Neuronal stem cell (in vitro differentiated cells): ENCODE data around the gene CD72.

Experiments
- DNase-seq: peaks from one replicate; pipeline ENCODE4 v3.0.0-alpha.2; 2013; ENCODE audit warnings: low spot score
- H2AFZ ChIP-seq: one replicate; pipeline ENCODE4 v1.6.1; 2013; ENCODE audit warnings: mild to moderate bottlenecking, low read length, inconsistent platforms
- H2AK5ac ChIP-seq: 2 replicates; pipeline ENCODE4 v1.6.1; 2013; ENCODE audit warnings: low read depth, mild to moderate bottlenecking, inconsistent platforms, low read length, moderate library complexity, mixed read lengths
- H2BK120ac ChIP-seq: 2 replicates; pipeline ENCODE4 v1.6.1; 2013; ENCODE audit warnings: low read depth, mild to moderate bottlenecking, inconsistent platforms, low read length, moderate library complexity, mixed read lengths
- H2BK12ac ChIP-seq: one replicate; pipeline ENCODE4 v1.6.1; 2013; ENCODE audit warnings: low read length, inconsistent platforms
- H2BK15ac ChIP-seq: 2 replicates; pipeline ENCODE4 v1.6.1; 2013; ENCODE audit warnings: mild to moderate bottlenecking, low read length, inconsistent platforms, mixed read lengths
- H2BK5ac ChIP-seq: one replicate; pipeline ENCODE4 v1.6.1; 2013; ENCODE audit warnings: inconsistent platforms, mild to moderate bottlenecking, low read length, moderate library complexity
- H3K14ac ChIP-seq: one replicate; pipeline ENCODE4 v1.6.1; 2013; ENCODE audit warnings: low read length, inconsistent platforms
- H3K18ac ChIP-seq: 2 replicates; pipeline ENCODE4 v1.6.1; 2013; ENCODE audit warnings: low read length, inconsistent platforms
- H3K23ac ChIP-seq: 2 replicates; pipeline ENCODE4 v1.6.1; 2013; ENCODE audit warnings: low read depth, mild to moderate bottlenecking, mixed read lengths, low read length, inconsistent platforms; ENCODE audit not compliant: poor library complexity
- H3K27ac ChIP-seq: replicated peaks from 3 replicates; pipeline ENCODE4 v1.5.1; 2013; ENCODE audit warnings: low read length, inconsistent platforms
- H3K27me3 ChIP-seq, 3 experiments: 2 replicates each; pipeline ENCODE4 v1.6.1; 2013; ENCODE audit warnings: low read length in 3 of 3, mild to moderate bottlenecking in 2 of 3, inconsistent platforms in 1 of 3, low read depth in 1 of 3, mixed read lengths in 1 of 3, moderate library complexity in 1 of 3; ENCODE audit not compliant: control insufficient read depth in 3 of 3, insufficient read depth in 3 of 3
- H3K36me3 ChIP-seq, 2 donors: replicated peaks in 1 of 2; 2 replicates each; pipeline ENCODE4 v1.6.1; 2013; ENCODE audit warnings: low read length in 2 of 2; ENCODE audit not compliant: control insufficient read depth in 2 of 2, insufficient read depth in 2 of 2
- H3K4ac ChIP-seq: 2 replicates; pipeline ENCODE4 v1.6.1; 2013; ENCODE audit warnings: inconsistent platforms, mild to moderate bottlenecking, low read length, moderate library complexity
- H3K4me1 ChIP-seq, 2 donors: 1 replicate in 1 of 2; 2 replicates in 1 of 2; pipeline ENCODE4 v1.6.1; 2013; ENCODE audit warnings: low read length in 2 of 2, low read depth in 1 of 2; ENCODE audit not compliant: control insufficient read depth in 2 of 2, insufficient read depth in 1 of 2
- H3K4me2 ChIP-seq: one replicate; pipeline ENCODE4 v1.6.1; 2013; ENCODE audit warnings: mild to moderate bottlenecking, low read length, inconsistent platforms; ENCODE audit not compliant: insufficient read depth, poor library complexity, severe bottlenecking
- H3K4me3 ChIP-seq, 2 donors: 2 replicates each; pipeline ENCODE4 v1.5.1; 2013; ENCODE audit warnings: low read length in 2 of 2, mild to moderate bottlenecking in 2 of 2, inconsistent platforms in 1 of 2, moderate library complexity in 1 of 2
- H3K79me1 ChIP-seq: one replicate; pipeline ENCODE4 v1.6.1; 2013; ENCODE audit warnings: low read depth, mild to moderate bottlenecking, inconsistent platforms, low read length, moderate library complexity
- H3K9ac ChIP-seq: one replicate; pipeline ENCODE4 v1.6.1; 2013; ENCODE audit warnings: mild to moderate bottlenecking, low read depth, low read length, inconsistent platforms; ENCODE audit not compliant: poor library complexity
- H3K9me3 ChIP-seq, 2 donors: replicated peaks in 1 of 2; 2 replicates each; pipeline versions ENCODE3 to v1.6.1; 2013; ENCODE audit warnings: low read length in 2 of 2, mild to moderate bottlenecking in 2 of 2, inconsistent platforms in 1 of 2, low read depth in 1 of 2, mixed read lengths in 1 of 2, moderate library complexity in 1 of 2; ENCODE audit not compliant: control insufficient read depth in 2 of 2, insufficient read depth in 1 of 2
- H4K8ac ChIP-seq: one replicate; pipeline ENCODE4 v1.6.1; 2013; ENCODE audit warnings: low read depth, mild to moderate bottlenecking, inconsistent platforms, low read length, moderate library complexity
- H4K91ac ChIP-seq: one replicate; pipeline ENCODE4 v1.6.1; 2013; ENCODE audit warnings: low read length, low read depth, mild to moderate bottlenecking, inconsistent platforms; ENCODE audit not compliant: poor library complexity
- WGBS, 2 donors: extraction: QIAGEN DNeasy Blood & Tissue Kit; methylation state at CpG; one replicate each; pipeline ENCODE4 v1.1.7; 2013; ENCODE audit warnings: missing lambda C conversion rate in 2 of 2, mixed read lengths in 1 of 2; ENCODE audit not compliant: insufficient read length in 2 of 2, insufficient replicate concordance in 1 of 2; ENCODE audit errors: extremely low coverage in 2 of 2; 5-methylcytosine and 5-hydroxymethylcytosine counted together

Gene CD72

GRCh38 chr9:35603986-35604577 lies 14.1 kb downstream of the CD72 start:
- Histone ChIP-seq H2AFZ (peak overlapping the region; percentile 82), H3K36me3 (peaks cover 15 to 21% of the 10 kb centered on the region in 2 donors), H3K9ac (no peak overlapping the region)

GRCh38 chr9:35603506-35603985 lies 14.7 kb downstream of the CD72 start:
- DNase-seq: no peak
- no CpG with 5 or more reads among the region's 18 CpGs for WGBS, 2 donors
- Histone ChIP-seq H4K91ac (no peak overlapping the region), H3K18ac (peak overlapping the region; percentile 50), H3K36me3 (peaks cover 10 to 15% of the 10 kb centered on the region in 2 donors), H2BK120ac (no peak overlapping the region), H3K4me3 (peak overlapping the region; percentile 53 to 66), H3K9ac (peak overlapping the region; percentile 79), H3K4ac (no peak overlapping the region), H2AFZ (peak overlapping the region; percentile 82), H2BK12ac (no peak overlapping the region), H3K9me3 (no peaks in the 10 kb centered on the region), H3K23ac (no peak overlapping the region), H3K79me1 (peaks cover 5% of the 10 kb centered on the region), H4K8ac (no peak overlapping the region), H3K4me1 (peaks cover 9 to 10% of the 10 kb centered on the region in 2 donors), H2BK15ac (no peak overlapping the region), H2AK5ac (no peak overlapping the region), H3K4me2 (peak overlapping the region; percentile 51), H2BK5ac (no peak overlapping the region), H3K27ac (peak overlapping the region; percentile 36), H3K14ac (no peak overlapping the region), H3K27me3 (no peaks in the 10 kb centered on the region)

More at GRCh38 chr9:35603986-35604577, 14.1 kb downstream of the CD72 start:
- H3K14ac ChIP-seq: no peak overlapping the region
- no peak overlapping the region for H4K8ac ChIP-seq
- no peak overlapping the region for H3K4ac ChIP-seq
- no peak overlapping the region for H3K23ac ChIP-seq
- H4K91ac ChIP-seq: no peak overlapping the region
- peaks cover 5% of the 10 kb centered on the region for H3K79me1 ChIP-seq
- H3K27me3 ChIP-seq: no peaks in the 10 kb centered on the region
- WGBS, 2 donors: no CpG with 5 or more reads among the region's 41 CpGs
- no peak overlapping the region for H2BK15ac ChIP-seq
- no peak overlapping the region for H2AK5ac ChIP-seq
- H3K4me2 ChIP-seq: peak overlapping the region; percentile 92
- no peak overlapping the region for H2BK5ac ChIP-seq
- H3K4me1 ChIP-seq: peaks cover 9 to 10% of the 10 kb centered on the region in 2 donors
- H2BK120ac ChIP-seq: no peak overlapping the region
- peak overlapping the region; percentile 87 for H3K18ac ChIP-seq
- no peaks in the 10 kb centered on the region for H3K9me3 ChIP-seq
- no peak overlapping the region for H2BK12ac ChIP-seq
- H3K4me3 ChIP-seq: peak overlapping the region; percentile 72 to 85
- peak; percentile 99 for DNase-seq
- H3K27ac ChIP-seq: peak overlapping the region; percentile 75

- no peak overlapping the region for H2AK5ac ChIP-seq
- peaks cover 2 to 10% of the 10 kb centered on the region in 2 donors for H3K4me1 ChIP-seq
- H3K4me2 ChIP-seq: no peak overlapping the region
- no peak overlapping the region for H2AFZ ChIP-seq
- H2BK5ac ChIP-seq: no peak overlapping the region
- no peak overlapping the region for H2BK120ac ChIP-seq
- no peaks in the 10 kb centered on the region for H3K36me3 ChIP-seq
- peak overlapping the region; percentile 12 for H3K9ac ChIP-seq
- peak overlapping the region; percentile 9 for H2BK15ac ChIP-seq
- H2BK12ac ChIP-seq: no peak overlapping the region
- no peaks in the 10 kb centered on the region for H3K9me3 ChIP-seq
- no peak for DNase-seq
- no peaks in the 10 kb centered on the region for H3K79me1 ChIP-seq
- H3K14ac ChIP-seq: no peak overlapping the region
- no peak overlapping the region for H3K4ac ChIP-seq
- H3K18ac ChIP-seq: peak overlapping the region; percentile 66
- H3K23ac ChIP-seq: no peak overlapping the region
- H4K91ac ChIP-seq: peak overlapping the region; percentile 56
- no peak overlapping the region for H3K27ac ChIP-seq
- no peaks in the 10 kb centered on the region for H3K27me3 ChIP-seq
- H4K8ac ChIP-seq: peak overlapping the region; percentile 93
- H3K4me3 ChIP-seq: no peak overlapping the region
- WGBS, 2 donors: no CpG with 5 or more reads among the region's 14 CpGs
These were observed 18.2 kb downstream of the CD72 start for GRCh38 chr9:35599763-35600604.
